Measurements from ENCODE around the gene POLL. TPM values are rescaled to one million over a fixed set of nuclear protein-coding genes. Genes with fewer than 3 reads are reported as not detected.
A peak's percentile ranks its signal among the peaks of the same experiment; 100 is the strongest.

The POLL gene
- total RNA-seq, 1 donor = 8.2 TPM

GRCh38 chr10:101611096-101611905 is 23.2 kb upstream of the POLL start:
- H3K4me3 ChIP-seq (ENCODE audit: low read depth, low read length) = no peak overlapping the region
- no peak for TF ChIP-seq CTCF (IDR thresholded peaks at IDR 0.05; ENCODE audit: insufficient read depth, low read depth, low read length)
- DNase-seq (ENCODE audit: low read depth) = peak; percentile 13

- peak; percentile 1 for DNase-seq (ENCODE audit: low read depth)
- TF ChIP-seq CTCF (IDR thresholded peaks at IDR 0.05; ENCODE audit: insufficient read depth, low read depth, low read length) = no peak
- H3K4me3 ChIP-seq (ENCODE audit: low read depth, low read length) = no peak overlapping the region
Measured at GRCh38 chr10:101609481-101609880, 21.4 kb upstream of the POLL start.

GRCh38 chr10:101607124-101607523 is 19.1 kb upstream of the POLL start:
- DNase-seq (ENCODE audit: low read depth) = no peak
- H3K4me3 ChIP-seq (ENCODE audit: low read depth, low read length) = no peak overlapping the region
- no peak for TF ChIP-seq CTCF (IDR thresholded peaks at IDR 0.05; ENCODE audit: insufficient read depth, low read depth, low read length)

- no peak overlapping the region for H3K4me3 ChIP-seq (ENCODE audit: low read depth, low read length)
- peak; percentile 70 for DNase-seq (ENCODE audit: low read depth)
- TF ChIP-seq CTCF (IDR thresholded peaks at IDR 0.05; ENCODE audit: insufficient read depth, low read depth, low read length) = peak; percentile 97
Measured at GRCh38 chr10:101602761-101603398, 14.8 kb upstream of the POLL start.

- no peak overlapping the region for H3K4me3 ChIP-seq (ENCODE audit: low read depth, low read length)
- TF ChIP-seq CTCF (IDR thresholded peaks at IDR 0.05; ENCODE audit: insufficient read depth, low read depth, low read length) = no peak
- no peak for DNase-seq (ENCODE audit: low read depth)
Measured at GRCh38 chr10:101601541-101601940, 13.5 kb upstream of the POLL start.

- no peak for DNase-seq (ENCODE audit: low read depth)
- H3K4me3 ChIP-seq (ENCODE audit: low read depth, low read length) = no peak overlapping the region
- TF ChIP-seq CTCF (IDR thresholded peaks at IDR 0.05; ENCODE audit: insufficient read depth, low read depth, low read length) = no peak
Measured at GRCh38 chr10:101597091-101597900, 9.2 kb upstream of the POLL start.
